ENCODE measurements around the gene VAT1L. TPM values are rescaled to one million over a fixed set of nuclear protein-coding genes. Genes with fewer than 3 reads are reported as not detected.

The VAT1L gene
- total and polyA plus RNA-seq, 2 donors (not counting 3 experiments of a cell fraction or from before 2014, with no cell fraction given) = 0.46 to 1.5 TPM

DNA sequence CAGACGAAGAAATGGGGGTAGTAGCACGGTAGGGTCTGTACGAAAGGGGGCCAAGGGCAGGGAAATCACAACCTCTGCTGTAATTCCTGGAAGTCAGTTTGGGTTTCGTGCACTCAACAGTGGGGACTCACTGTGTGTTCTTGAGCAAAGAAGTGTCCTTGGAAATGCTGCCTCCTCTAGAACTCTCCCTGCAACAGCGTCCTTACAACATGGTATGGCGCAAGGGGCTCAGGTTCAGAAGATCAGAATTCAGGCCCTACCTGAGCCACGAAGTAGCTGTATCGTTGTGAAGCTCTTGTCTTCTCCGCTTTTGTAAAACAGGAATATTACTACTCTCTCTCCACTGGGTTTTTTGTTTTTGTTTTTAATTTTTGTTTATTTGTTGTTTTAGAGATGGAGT, 127.7 kb downstream of the VAT1L start:
- Histone ChIP-seq H3K79me2 (ENCODE audit: control insufficient read depth, insufficient read depth, low read length) (no peaks in the 10 kb centered on the region), H4K20me1 (replicated peaks; ENCODE audit: control insufficient read depth, extremely low read depth, insufficient read depth, low read length) (no peaks in the 10 kb centered on the region), H3K9ac (replicated peaks; ENCODE audit: extremely low read depth, insufficient read depth, low read length) (no peak overlapping the region), H3K9me1 (replicated peaks; ENCODE audit: control insufficient read depth, extremely low read depth, insufficient read depth, low read length) (no peaks in the 10 kb centered on the region), H2AFZ (ENCODE audit: low read depth, low read length) (no peak overlapping the region), H3K27ac (ENCODE audit: insufficient read depth, low read depth, low read length) (no peak overlapping the region), H3K4me2 (ENCODE audit: insufficient read depth, low read length) (no peak overlapping the region), H3K4me3 (replicated peaks in 1 of 3; ENCODE audit: insufficient read depth in 1 of 3, low read depth in 1 of 3, low read length in 3 of 3) (no peak overlapping the region), H3K9me3 (replicated peaks; ENCODE audit: control insufficient read depth, insufficient read depth, low read length) (no peaks in the 10 kb centered on the region), H3K36me3 (ENCODE audit: control insufficient read depth in 2 of 2, extremely low read depth in 1 of 2, insufficient read depth in 2 of 2, low read length in 2 of 2) (no peaks in the 10 kb centered on the region), H3K27me3 (ENCODE audit: control insufficient read depth in 2 of 2, insufficient read depth in 2 of 2, low read length in 2 of 2) (peaks cover 0 to 2% of the 10 kb centered on the region in 2 experiments), H3K4me1 (ENCODE audit: control insufficient read depth, extremely low read depth, insufficient read depth, low read length) (peaks cover 6% of the 10 kb centered on the region)
- dilution Hi-C loops (cut with MboI; ENCODE audit: extremely low pct_ligation_motif_present, low sequenced_read_pairs) = no loop called here
- ChIA-PET POLR2A (no interaction called here), CTCF (no interaction called here)
- BruUV-seq (replicated peaks) = no TSS peak
- DNase-seq (ENCODE audit: low read depth, low spot score) (no peak), FAIRE-seq (no peak)
- intact Hi-C loops (cut with micrococcal nuclease) = no loop called here
- TF ChIP-seq GATA2 (IDR thresholded peaks at IDR 0.05; ENCODE audit: insufficient read depth, insufficient read length, low read depth, low read length) = no peak
- TF ChIP-seq, protein P1, sequence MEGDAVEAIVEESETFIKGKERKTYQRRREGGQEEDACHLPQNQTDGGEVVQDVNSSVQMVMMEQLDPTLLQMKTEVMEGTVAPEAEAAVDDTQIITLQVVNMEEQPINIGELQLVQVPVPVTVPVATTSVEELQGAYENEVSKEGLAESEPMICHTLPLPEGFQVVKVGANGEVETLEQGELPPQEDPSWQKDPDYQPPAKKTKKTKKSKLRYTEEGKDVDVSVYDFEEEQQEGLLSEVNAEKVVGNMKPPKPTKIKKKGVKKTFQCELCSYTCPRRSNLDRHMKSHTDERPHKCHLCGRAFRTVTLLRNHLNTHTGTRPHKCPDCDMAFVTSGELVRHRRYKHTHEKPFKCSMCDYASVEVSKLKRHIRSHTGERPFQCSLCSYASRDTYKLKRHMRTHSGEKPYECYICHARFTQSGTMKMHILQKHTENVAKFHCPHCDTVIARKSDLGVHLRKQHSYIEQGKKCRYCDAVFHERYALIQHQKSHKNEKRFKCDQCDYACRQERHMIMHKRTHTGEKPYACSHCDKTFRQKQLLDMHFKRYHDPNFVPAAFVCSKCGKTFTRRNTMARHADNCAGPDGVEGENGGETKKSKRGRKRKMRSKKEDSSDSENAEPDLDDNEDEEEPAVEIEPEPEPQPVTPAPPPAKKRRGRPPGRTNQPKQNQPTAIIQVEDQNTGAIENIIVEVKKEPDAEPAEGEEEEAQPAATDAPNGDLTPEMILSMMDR (IDR thresholded peaks at IDR 0.05; ENCODE audit: extremely low read depth in 1 of 2, insufficient read depth in 1 of 2, low read depth in 1 of 2, low read length in 2 of 2) = no peak
- TF ChIP-seq FOS (IDR thresholded peaks at IDR 0.05; ENCODE audit: borderline replicate concordance, insufficient read depth, low read length) = no peak
- no peak for TF ChIP-seq EZH2 (IDR thresholded peaks at IDR 0.05; ENCODE audit: borderline replicate concordance, low read depth, low read length, severe bottlenecking)
- TF ChIP-seq MYC (IDR thresholded peaks at IDR 0.05; ENCODE audit: low read depth, low read length) = no peak
- no peak for TF ChIP-seq POLR2AphosphoS5 (IDR thresholded peaks at IDR 0.05; ENCODE audit: insufficient read depth, low read depth, low read length)
- no peak for TF ChIP-seq JUN (IDR thresholded peaks at IDR 0.05; ENCODE audit: borderline replicate concordance, insufficient read depth, insufficient read length, low read depth)
- no peak for TF ChIP-seq POLR2A (IDR thresholded peaks at IDR 0.05; ENCODE audit: low read depth, low read length)
- TF ChIP-seq, protein P2, sequence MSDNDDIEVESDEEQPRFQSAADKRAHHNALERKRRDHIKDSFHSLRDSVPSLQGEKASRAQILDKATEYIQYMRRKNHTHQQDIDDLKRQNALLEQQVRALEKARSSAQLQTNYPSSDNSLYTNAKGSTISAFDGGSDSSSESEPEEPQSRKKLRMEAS (IDR thresholded peaks at IDR 0.05; ENCODE audit: insufficient read depth, insufficient read length) = no peak
